ENCODE measurements around the gene DUSP8.

DUSP8 gene

GRCh38 chr11:1528710-1529109 lies 43.4 kb downstream of the DUSP8 start:
- TF ChIP-seq CTCF (IDR thresholded peaks at IDR 0.05; ENCODE audit: insufficient read depth, low read depth, low read length, missing control alignments): no peak
- DNase-seq (ENCODE audit: low read depth): no peak
- H3K4me3 ChIP-seq (ENCODE audit: low read depth, low read length): no peak overlapping the region

DNA sequence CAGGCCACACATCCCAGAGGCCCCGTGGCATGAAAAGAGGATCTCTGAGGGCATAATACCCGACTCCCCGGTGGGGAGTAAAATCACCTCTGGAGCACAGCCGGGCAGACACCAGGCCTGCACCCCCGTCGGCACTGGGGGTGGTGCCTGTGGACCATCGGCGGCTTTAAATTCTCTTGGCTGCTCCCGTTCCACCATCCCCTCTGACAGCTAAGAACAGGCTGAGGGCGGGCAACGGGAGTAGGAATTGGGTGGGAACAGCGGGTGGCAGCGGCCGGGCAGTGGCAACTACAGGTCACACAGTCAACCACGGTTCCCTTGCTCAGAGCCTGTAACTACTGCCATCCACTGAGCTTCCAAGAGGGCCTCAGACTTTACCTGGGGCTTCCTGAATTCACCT lies 45.3 kb downstream of the DUSP8 start:
- no peak for DNase-seq (ENCODE audit: low read depth)
- TF ChIP-seq CTCF (IDR thresholded peaks at IDR 0.05; ENCODE audit: insufficient read depth, low read depth, low read length, missing control alignments): no peak

DNA sequence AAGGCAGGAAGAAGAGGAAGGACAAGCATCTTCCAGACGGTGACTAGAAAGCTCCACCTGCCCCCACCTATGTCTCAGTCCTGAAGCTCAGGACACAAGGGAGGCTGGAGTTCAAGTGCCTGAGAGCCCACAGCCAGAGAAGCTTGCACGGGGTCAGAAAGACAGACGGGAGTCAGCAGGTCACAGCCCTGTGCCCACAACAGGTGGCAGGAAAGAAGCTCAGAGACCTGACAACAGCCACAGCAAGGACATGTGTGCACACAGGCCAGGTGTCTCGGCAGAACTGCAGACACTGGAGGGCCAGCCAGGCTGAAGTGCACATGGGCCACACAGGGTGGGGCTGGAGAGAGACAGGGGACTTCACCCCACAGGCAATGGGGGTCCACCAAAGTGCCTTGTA lies 48.3 kb downstream of the DUSP8 start:
- TF ChIP-seq CTCF (IDR thresholded peaks at IDR 0.05; ENCODE audit: insufficient read depth, low read depth, low read length, missing control alignments): no peak
- peak; percentile 36 for DNase-seq (ENCODE audit: low read depth)
- no peak overlapping the region for H3K4me3 ChIP-seq (ENCODE audit: low read depth, low read length)

More for the DNA sequence above, 45.3 kb downstream of the DUSP8 start:
- H3K4me3 ChIP-seq (ENCODE audit: low read depth, low read length): no peak overlapping the region

- no peak for DNase-seq (ENCODE audit: low read depth)
- H3K4me3 ChIP-seq (ENCODE audit: low read depth, low read length): peak overlapping the region; percentile 55; the same call in 1 of the 2 replicates
- no peak for TF ChIP-seq CTCF (IDR thresholded peaks at IDR 0.05; ENCODE audit: insufficient read depth, low read depth, low read length, missing control alignments)
These were observed 49.0 kb downstream of the DUSP8 start for GRCh38 chr11:1523077-1523476.

- H3K4me3 ChIP-seq (ENCODE audit: low read depth, low read length): peak overlapping the region; percentile 55
- no peak for TF ChIP-seq CTCF (IDR thresholded peaks at IDR 0.05; ENCODE audit: insufficient read depth, low read depth, low read length, missing control alignments)
- DNase-seq (ENCODE audit: low read depth): no peak
These were observed 50.0 kb downstream of the DUSP8 start for GRCh38 chr11:1522081-1522424.

DNA sequence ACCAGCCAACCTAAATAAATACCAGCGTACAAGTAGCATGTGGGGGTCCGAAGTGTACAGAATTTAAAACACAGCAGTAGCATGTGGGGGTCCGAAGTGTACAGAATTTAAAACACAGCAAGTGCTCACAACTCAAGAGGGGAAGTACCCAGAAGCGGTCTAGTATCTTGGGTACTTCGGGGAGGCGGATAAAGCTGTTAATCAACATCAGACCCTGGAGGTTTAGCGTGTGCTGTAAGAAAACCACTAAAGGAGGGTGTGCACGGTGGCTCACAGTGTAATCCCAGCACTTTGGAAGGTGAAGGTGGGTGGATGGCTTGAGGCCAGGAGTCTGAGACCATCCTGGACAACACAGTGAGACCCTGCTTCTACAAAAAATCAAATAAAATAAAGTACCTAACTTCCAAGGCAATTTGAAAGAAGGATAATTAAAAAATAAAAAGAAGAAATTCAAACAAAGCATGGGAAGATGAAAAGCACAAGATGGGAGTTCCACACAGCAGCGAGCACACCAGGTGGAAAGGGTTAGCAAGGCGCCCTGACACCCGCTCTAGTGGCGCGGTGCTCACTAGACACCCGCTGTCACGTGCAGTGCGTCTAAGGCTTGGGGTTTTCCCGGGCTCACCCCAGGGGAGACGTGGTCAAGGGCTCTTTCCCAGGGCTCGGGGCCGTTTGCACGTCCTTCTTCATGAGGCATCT lies 50.5 kb downstream of the DUSP8 start:
- TF ChIP-seq CTCF (IDR thresholded peaks at IDR 0.05; ENCODE audit: insufficient read depth, low read depth, low read length, missing control alignments): peak; percentile 4
- peak overlapping the region; percentile 55 for H3K4me3 ChIP-seq (ENCODE audit: low read depth, low read length)
- peak; percentile 85 for DNase-seq (ENCODE audit: low read depth)

DNA sequence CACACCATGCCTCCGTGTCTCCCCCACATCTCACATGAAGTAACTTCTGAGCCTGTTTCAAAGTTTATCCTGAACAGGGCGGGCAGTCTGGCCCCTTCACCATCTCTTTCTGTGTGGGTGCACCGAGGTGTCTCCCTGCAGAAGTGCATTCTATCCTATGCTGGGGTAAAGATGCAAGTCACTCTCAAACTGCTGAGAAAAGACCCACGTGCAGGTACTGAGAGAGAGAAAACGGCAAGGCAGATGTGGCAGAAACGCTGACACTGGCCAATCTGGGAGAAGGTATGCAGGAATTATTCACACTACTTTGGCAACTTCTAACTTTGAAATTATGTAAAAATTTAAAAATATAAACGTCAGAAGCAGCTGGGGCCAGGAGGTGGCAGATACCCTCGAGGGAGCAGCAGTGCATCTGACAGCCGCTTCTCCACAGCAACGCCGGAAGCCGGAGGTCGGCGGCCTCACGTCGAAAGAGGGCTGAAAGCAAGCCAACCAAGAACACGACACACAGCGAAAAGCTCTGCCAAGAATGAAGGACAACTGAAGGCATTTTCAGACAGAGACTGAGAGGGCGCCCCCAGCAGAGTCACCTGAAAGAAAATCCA lies 51.3 kb downstream of the DUSP8 start:
- no peak for DNase-seq (ENCODE audit: low read depth)
- no peak overlapping the region for H3K4me3 ChIP-seq (ENCODE audit: low read depth, low read length)
- TF ChIP-seq CTCF (IDR thresholded peaks at IDR 0.05; ENCODE audit: insufficient read depth, low read depth, low read length, missing control alignments): no peak
